HG02588 (cell line): ENCODE measurements around the gene DDX10.
A peak's percentile ranks its signal among the peaks of the same experiment; 100 is the strongest.
"Not testable (repeated sequence)": the region's sequence is repeated elsewhere in the genome, so short reads cannot be mapped to it uniquely, and the experiment has no call there.

Experiments
- ATAC-seq: cut with Tn5 transposase; IDR thresholded peaks from one replicate; pipeline ENCODE4 v1.9.1; 2021; ENCODE audit warnings: mild to moderate bottlenecking, moderate library complexity; ENCODE audit not compliant: unreplicated experiment

DDX10 gene

GRCh38 chr11:108713076-108713790, 48.4 kb downstream of the DDX10 start:
- ATAC-seq, result peak; percentile 62

- no peak for ATAC-seq
Observed at GRCh38 chr11:108715239-108715638, 50.4 kb downstream of the DDX10 start.

- no peak for ATAC-seq
Observed at GRCh38 chr11:108718466-108718865, 53.6 kb downstream of the DDX10 start.

GRCh38 chr11:108724974-108725689, 60.3 kb downstream of the DDX10 start:
- no peak for ATAC-seq

GRCh38 chr11:108726077-108726800, 61.4 kb downstream of the DDX10 start:
- ATAC-seq, result peak; percentile 40

- ATAC-seq, result no peak
Observed at GRCh38 chr11:108727665-108728064, 62.8 kb downstream of the DDX10 start.

GRCh38 chr11:108729227-108729871, 64.5 kb downstream of the DDX10 start:
- no peak for ATAC-seq

- ATAC-seq, result no peak
Observed at GRCh38 chr11:108732395-108732794, 67.5 kb downstream of the DDX10 start.

GRCh38 chr11:108733479-108734116, 68.7 kb downstream of the DDX10 start:
- ATAC-seq, result peak; percentile 93

- ATAC-seq, result no peak
Observed at GRCh38 chr11:108734283-108734682, 69.4 kb downstream of the DDX10 start.

- ATAC-seq, result no peak
Observed at GRCh38 chr11:108734956-108735559, 70.2 kb downstream of the DDX10 start.

- ATAC-seq, result not testable (repeated sequence)
Observed at GRCh38 chr11:108740132-108740531, 75.3 kb downstream of the DDX10 start.

GRCh38 chr11:108743851-108744250, 79.0 kb downstream of the DDX10 start:
- ATAC-seq, result no peak

GRCh38 chr11:108748968-108749367, 84.1 kb downstream of the DDX10 start:
- ATAC-seq, result no peak

GRCh38 chr11:108751444-108751843, 86.6 kb downstream of the DDX10 start:
- ATAC-seq, result no peak

- ATAC-seq, result no peak
Observed at GRCh38 chr11:108752297-108752751, 87.5 kb downstream of the DDX10 start.

GRCh38 chr11:108754901-108755625, 90.2 kb downstream of the DDX10 start:
- ATAC-seq, result no peak

GRCh38 chr11:108757630-108758029, 92.8 kb downstream of the DDX10 start:
- no peak for ATAC-seq

- no peak for ATAC-seq
Observed at GRCh38 chr11:108758458-108758857, 93.6 kb downstream of the DDX10 start.
